Measurements from ENCODE around the gene SYT1.

Gene SYT1

GRCh38 chr12:79455286-79455685, 590.7 kb downstream of the SYT1 start:
- no peak for DNase-seq

GRCh38 chr12:79482323-79482722, 617.7 kb downstream of the SYT1 start:
- DNase-seq: no peak

- no peak for DNase-seq
Measured at GRCh38 chr12:79482921-79483320, 618.3 kb downstream of the SYT1 start.

GRCh38 chr12:79486154-79486553, 621.6 kb downstream of the SYT1 start:
- DNase-seq: no peak

GRCh38 chr12:79487386-79488110, 623.0 kb downstream of the SYT1 start:
- no peak for DNase-seq

Data from activated naive CD4-positive, alpha-beta T cell treated with anti-CD3 and anti-CD28 coated beads, Interleukin-2, amount 50 U/mL, for 16 hours (primary cell).